ENCODE data around the gene ABCC11.

Gene ABCC11

GRCh38 chr16:48287239-48287638 is 39.9 kb upstream of the ABCC11 start:
- TF ChIP-seq, protein P1, sequence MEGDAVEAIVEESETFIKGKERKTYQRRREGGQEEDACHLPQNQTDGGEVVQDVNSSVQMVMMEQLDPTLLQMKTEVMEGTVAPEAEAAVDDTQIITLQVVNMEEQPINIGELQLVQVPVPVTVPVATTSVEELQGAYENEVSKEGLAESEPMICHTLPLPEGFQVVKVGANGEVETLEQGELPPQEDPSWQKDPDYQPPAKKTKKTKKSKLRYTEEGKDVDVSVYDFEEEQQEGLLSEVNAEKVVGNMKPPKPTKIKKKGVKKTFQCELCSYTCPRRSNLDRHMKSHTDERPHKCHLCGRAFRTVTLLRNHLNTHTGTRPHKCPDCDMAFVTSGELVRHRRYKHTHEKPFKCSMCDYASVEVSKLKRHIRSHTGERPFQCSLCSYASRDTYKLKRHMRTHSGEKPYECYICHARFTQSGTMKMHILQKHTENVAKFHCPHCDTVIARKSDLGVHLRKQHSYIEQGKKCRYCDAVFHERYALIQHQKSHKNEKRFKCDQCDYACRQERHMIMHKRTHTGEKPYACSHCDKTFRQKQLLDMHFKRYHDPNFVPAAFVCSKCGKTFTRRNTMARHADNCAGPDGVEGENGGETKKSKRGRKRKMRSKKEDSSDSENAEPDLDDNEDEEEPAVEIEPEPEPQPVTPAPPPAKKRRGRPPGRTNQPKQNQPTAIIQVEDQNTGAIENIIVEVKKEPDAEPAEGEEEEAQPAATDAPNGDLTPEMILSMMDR (IDR thresholded peaks at IDR 0.05; ENCODE audit: low read depth, low read length) = no peak
- no peaks in the 10 kb centered on the region for H3K27me3 ChIP-seq

GRCh38 chr16:48284772-48285409 is 37.6 kb upstream of the ABCC11 start:
- H3K36me3 ChIP-seq = peaks cover 14% of the 10 kb centered on the region
- H3K27me3 ChIP-seq = no peaks in the 10 kb centered on the region
- TF ChIP-seq, protein P1 (IDR thresholded peaks at IDR 0.05; ENCODE audit: low read depth, low read length) = no peak
- no peak for DNase-seq
- H3K4me3 ChIP-seq (ENCODE audit: low read depth, low read length) = no peak overlapping the region
- H3K4me1 ChIP-seq = no peaks in the 10 kb centered on the region
- H3K9me3 ChIP-seq = no peaks in the 10 kb centered on the region

More at GRCh38 chr16:48287239-48287638, 39.9 kb upstream of the ABCC11 start:
- Histone ChIP-seq H3K4me3 (ENCODE audit: low read depth, low read length) (no peak overlapping the region), H3K9me3 (no peaks in the 10 kb centered on the region), H3K36me3 (peaks cover 21% of the 10 kb centered on the region), H3K4me1 (no peaks in the 10 kb centered on the region)
- no peak for DNase-seq

- no peak overlapping the region for H3K4me3 ChIP-seq (ENCODE audit: low read depth, low read length)
Observed at GRCh38 chr16:48282636-48283263, 35.4 kb upstream of the ABCC11 start.

DNA sequence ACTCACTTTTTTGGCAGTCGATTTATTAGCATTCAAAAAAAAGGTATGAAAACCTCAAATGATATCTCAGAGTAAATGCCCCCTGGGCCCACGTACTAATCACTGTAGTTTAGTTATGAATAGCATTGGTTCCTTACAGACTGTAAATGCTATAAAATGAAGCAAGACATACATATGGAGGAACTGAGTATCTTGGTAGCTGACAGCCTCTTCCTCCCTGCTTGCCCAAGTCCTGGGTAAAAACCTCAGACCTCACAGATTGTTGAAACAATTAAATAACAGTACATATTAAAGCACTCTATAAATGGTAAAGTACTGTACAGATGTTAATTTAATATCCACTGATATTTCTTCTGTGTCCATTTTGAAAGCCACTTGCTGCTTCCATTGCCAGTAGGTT is 33.2 kb upstream of the ABCC11 start:
- peaks cover 5% of the 10 kb centered on the region for H3K36me3 ChIP-seq
- no peaks in the 10 kb centered on the region for H3K27me3 ChIP-seq
- TF ChIP-seq, protein P1 (IDR thresholded peaks at IDR 0.05; ENCODE audit: low read depth, low read length) = no peak
- no peak overlapping the region for H3K4me3 ChIP-seq (ENCODE audit: low read depth, low read length)
- no peaks in the 10 kb centered on the region for H3K9me3 ChIP-seq
- no peaks in the 10 kb centered on the region for H3K4me1 ChIP-seq
- DNase-seq = no peak

More at GRCh38 chr16:48282636-48283263, 35.4 kb upstream of the ABCC11 start:
- TF ChIP-seq, protein P1 (IDR thresholded peaks at IDR 0.05; ENCODE audit: low read depth, low read length) = no peak
- Histone ChIP-seq H3K9me3 (no peaks in the 10 kb centered on the region), H3K36me3 (peaks cover 19% of the 10 kb centered on the region), H3K4me1 (no peaks in the 10 kb centered on the region), H3K27me3 (no peaks in the 10 kb centered on the region)
- no peak for DNase-seq

- H3K36me3 ChIP-seq = peaks cover 5% of the 10 kb centered on the region
- TF ChIP-seq, protein P1 (IDR thresholded peaks at IDR 0.05; ENCODE audit: low read depth, low read length) = no peak
- DNase-seq = no peak
Observed at GRCh38 chr16:48279199-48279598, 31.9 kb upstream of the ABCC11 start.

GRCh38 chr16:48277158-48277557 is 29.8 kb upstream of the ABCC11 start:
- H3K4me3 ChIP-seq (ENCODE audit: low read depth, low read length) = no peak overlapping the region
- no peaks in the 10 kb centered on the region for H3K4me1 ChIP-seq
- no peak for DNase-seq
- TF ChIP-seq, protein P1 (IDR thresholded peaks at IDR 0.05; ENCODE audit: low read depth, low read length) = no peak
- no peaks in the 10 kb centered on the region for H3K9me3 ChIP-seq
- H3K36me3 ChIP-seq = peaks cover 9% of the 10 kb centered on the region
- H3K27me3 ChIP-seq = no peaks in the 10 kb centered on the region

More at GRCh38 chr16:48279199-48279598, 31.9 kb upstream of the ABCC11 start:
- Histone ChIP-seq H3K9me3 (no peaks in the 10 kb centered on the region), H3K4me1 (no peaks in the 10 kb centered on the region), H3K4me3 (ENCODE audit: low read depth, low read length) (no peak overlapping the region), H3K27me3 (no peaks in the 10 kb centered on the region)

Data from BE2C (cell line).